GM12878 (cell line): ENCODE data around the gene DNAH3. TPM values are rescaled to one million over a fixed set of nuclear protein-coding genes. Genes with fewer than 3 reads are reported as not detected.

Experiments
- ATAC-seq: fragments of 200-7000 bp; cut with Tn5 transposase; 3 replicates; pipeline ENCODE4 v1.9.1; 2020; ENCODE audit warnings: mild to moderate bottlenecking, moderate library complexity
- BruUV-seq: library from RNA; stranded (reverse); fragments of 400-500 nt; replicated peaks from 2 replicates; lab custom pipeline; 2021; lab: Mats Ljungman, UMichigan
- CTCF ChIA-PET: fragments of 300-600 bp; sonication (Branson Sonifier 250); formaldehyde crosslinking; extraction: SDS; loops from one replicate; lab custom pipeline; 2021; ENCODE audit warnings: inconsistent platforms; lab: Yijun Ruan, JAX
- POLR2A ChIA-PET: fragments of 350-600 bp; formaldehyde crosslinking; extraction: SDS; loops from one replicate; lab custom pipeline; 2021; ENCODE audit warnings: inconsistent platforms; lab: Charles Lee
- RAD21 ChIA-PET: fragments of 300-600 bp; sonication (Branson Sonifier 250); formaldehyde crosslinking; loops from one replicate; lab custom pipeline; 2023; ENCODE audit warnings: antibody characterized with exemption; ENCODE audit not compliant: unreplicated experiment; lab: Charles Lee
- SMC1A ChIA-PET: fragments of 300-600 bp; sonication (Branson Sonifier 250); formaldehyde crosslinking; loops from one replicate; lab custom pipeline; 2023; ENCODE audit not compliant: unreplicated experiment, uncharacterized antibody; lab: Charles Lee
- DNase-seq: peaks from one replicate; pipeline ENCODE4 v3.0.0-alpha.2; 2011; ENCODE audit warnings: low read depth, low spot score
- FAIRE-seq: peaks from 3 replicates; lab custom pipeline; 2011; peaks lifted over from hg19 to GRCh38; lab: Jason Lieb, UNC
- H2AFZ ChIP-seq: 2 replicates; pipeline ENCODE4 v1.6.0; 2011; ENCODE audit warnings: low read depth, low read length, control low read depth; ENCODE audit not compliant: control insufficient read depth
- H3K27ac ChIP-seq: 2 replicates; pipeline ENCODE4 v1.5.1; 2011; ENCODE audit warnings: control low read depth; ENCODE audit not compliant: control insufficient read depth, insufficient read depth
- H3K27me3 ChIP-seq, 2 experiments: replicated peaks in 1 of 2; 2 replicates each; pipeline versions ENCODE4 v1.6.0 to v1.6.1; 2011; ENCODE audit warnings: low read length in 1 of 2; ENCODE audit not compliant: control insufficient read depth in 2 of 2, insufficient read depth in 2 of 2
- H3K36me3 ChIP-seq, 2 experiments: 2 replicates each; pipeline ENCODE4 v1.5.1; 2011; ENCODE audit warnings: low read length in 1 of 2; ENCODE audit not compliant: control insufficient read depth in 2 of 2, insufficient read depth in 2 of 2
- H3K4me1 ChIP-seq: 2 replicates; pipeline ENCODE4 v1.6.1; 2011; ENCODE audit warnings: mild to moderate bottlenecking, low read length, moderate library complexity, mixed read lengths; ENCODE audit not compliant: control insufficient read depth, insufficient read depth
- H3K4me2 ChIP-seq: 2 replicates; pipeline ENCODE4 v1.6.0; 2011; ENCODE audit warnings: control low read depth; ENCODE audit not compliant: control insufficient read depth, insufficient read depth
- H3K4me3 ChIP-seq: fragments of 200-600 bp; sonication (generic); 2 replicates; pipeline ENCODE4 v1.5.1; 2016
- H3K79me2 ChIP-seq: 2 replicates; pipeline ENCODE4 v1.6.0; 2011; ENCODE audit warnings: low read length; ENCODE audit not compliant: control insufficient read depth, insufficient read depth
- H3K9ac ChIP-seq: 2 replicates; pipeline ENCODE4 v1.8.0; 2011; ENCODE audit warnings: low read length, control low read depth, mixed read lengths; ENCODE audit not compliant: control insufficient read depth, insufficient read depth
- H3K9me3 ChIP-seq: replicated peaks from 3 replicates; pipeline ENCODE4 v1.5.1; 2011; ENCODE audit warnings: mild to moderate bottlenecking, low read length; ENCODE audit not compliant: control insufficient read depth, insufficient read depth
- H4K20me1 ChIP-seq: 2 replicates; pipeline ENCODE4 v1.6.0; 2011; ENCODE audit not compliant: control insufficient read depth, insufficient read depth
- BACH1 ChIP-seq: fragments of 450-650 bp; IDR thresholded peaks from 2 replicates; pipeline ENCODE4 v1.6.1; 2017; ENCODE audit warnings: mild to moderate bottlenecking, borderline replicate concordance
- SKIL ChIP-seq: fragments of 450-650 bp; IDR thresholded peaks from 2 replicates; pipeline ENCODE4 v1.6.1; 2017; ENCODE audit warnings: mild to moderate bottlenecking, low read depth, inconsistent platforms; ENCODE audit not compliant: poor library complexity, severe bottlenecking
- TCF7 ChIP-seq: IDR thresholded peaks from 2 replicates; pipeline ENCODE4 v1.6.1; 2014; ENCODE audit warnings: antibody characterized with exemption, borderline replicate concordance
- ZNF274 ChIP-seq: IDR thresholded peaks from one replicate; pipeline ENCODE4 v1.8.0; 2011; ENCODE audit not compliant: insufficient read length, insufficient read depth
- WGBS: methylation state at CpG from one replicate; pipeline ENCODE4 v1.1.6; 2016; ENCODE audit warnings: low lambda C conversion rate; ENCODE audit not compliant: insufficient replicate concordance, insufficient coverage; ENCODE audit errors: missing lambda C conversion rate; 5-methylcytosine and 5-hydroxymethylcytosine counted together
- in situ Hi-C: fragments of 300-500 bp; cut with MboI; formaldehyde crosslinking; loops from 9 replicates; pipeline ENCODE4 v1.14.3; 2018; ENCODE audit warnings: mixed read lengths
- intact Hi-C: fragments of 100-400 bp; cut with micrococcal nuclease; formaldehyde crosslinking; loops from one replicate; pipeline ENCODE4 v1.14.2; 2022; ENCODE audit not compliant: unreplicated experiment
- polyA plus RNA-seq, 11 experiments: library from polyadenylated mRNA; depleted of rRNA in 4 of 11; unstranded in 6 of 11; stranded (reverse) in 5 of 11; fragments of >200 nt; fragmentation: Nextera tagmentation in 4 of 11; fragmentation: Illumina TruSeq in 1 of 11; extraction: Ambion mirVana in 4 of 11; extraction: Trizol in 1 of 11; gene quantifications; 1 replicate in 1 of 11; 2 replicates in 10 of 11; pipeline versions ENCODE4 v1.2.1 to v1.2.3, GENCODE V29; 2011 to 2016; ENCODE audit warnings: inconsistent platforms in 2 of 11, missing spikeins in 2 of 11, low read depth in 1 of 11
- total RNA-seq, 4 experiments: library from RNA; depleted of rRNA in 3 of 4; stranded (reverse); fragments of >200 nt in 3 of 4; fragmentation: Illumina TruSeq in 1 of 4; extraction: Trizol in 1 of 4; gene quantifications; 2 replicates each; pipeline versions ENCODE4 v1.2.1 to v1.2.3, GENCODE V29; 2013 to 2021
- TF ChIP-seq, protein P1 (sequence below), 3 experiments: IDR thresholded peaks in 2 of 3; conservative IDR thresholded peaks in 1 of 3; 2 replicates each; pipeline ENCODE4 v1.5.1; 2011; ENCODE audit warnings: low read depth in 3 of 3, low read length in 3 of 3, mild to moderate bottlenecking in 3 of 3, control low read depth in 2 of 3, moderate library complexity in 2 of 3, inconsistent platforms in 1 of 3, mixed read lengths in 1 of 3; ENCODE audit not compliant: control insufficient read depth in 2 of 3, insufficient read depth in 1 of 3; ENCODE audit errors: extremely low read depth in 1 of 3

Gene DNAH3
- total and polyA plus RNA-seq, 10 of the 15 experiments (the other 5 are each of a cell fraction or from before 2014, with no cell fraction given), result under 0.01 to 0.04 (median 0.04) TPM; not detected in 5

GRCh38 chr16:21175397-21175796 is 24.8 kb upstream of the DNAH3 start:
- CTCF ChIA-PET, result no interaction called here
- H3K27me3 ChIP-seq, result no peaks in the 10 kb centered on the region
- H3K4me2 ChIP-seq, result no peak overlapping the region
- no peaks in the 10 kb centered on the region; the same call in 2 of the 3 replicates for H3K9me3 ChIP-seq
- H2AFZ ChIP-seq, result no peak overlapping the region
- H3K9ac ChIP-seq, result no peak overlapping the region
- 97% methylated on average over 1 of the region's 1 CpG for WGBS
- FAIRE-seq, result no peak
- POLR2A ChIA-PET, result interaction anchor here (0.6 kb wide), 1 partner anchor 12 kb away, joined by 4 read pairs; no protein-coding TSS in a partner anchor
- H3K79me2 ChIP-seq, result no peaks in the 10 kb centered on the region
- H3K4me1 ChIP-seq, result no peaks in the 10 kb centered on the region
- SMC1A ChIA-PET, result no interaction called here
- H3K36me3 ChIP-seq, result peaks cover 0 to 5% of the 10 kb centered on the region in 2 experiments; a peak in 1 of 4 replicates
- no peak overlapping the region for H3K4me3 ChIP-seq
- RAD21 ChIA-PET, result no interaction called here
- no peak for ATAC-seq
- in situ Hi-C loops, result no loop called here
- no peaks in the 10 kb centered on the region for H4K20me1 ChIP-seq
- no peak overlapping the region for H3K27ac ChIP-seq
- intact Hi-C loops, result no loop called here
- no peak for TF ChIP-seq TCF7
- no peak for TF ChIP-seq SKIL
- TF ChIP-seq, protein P1, sequence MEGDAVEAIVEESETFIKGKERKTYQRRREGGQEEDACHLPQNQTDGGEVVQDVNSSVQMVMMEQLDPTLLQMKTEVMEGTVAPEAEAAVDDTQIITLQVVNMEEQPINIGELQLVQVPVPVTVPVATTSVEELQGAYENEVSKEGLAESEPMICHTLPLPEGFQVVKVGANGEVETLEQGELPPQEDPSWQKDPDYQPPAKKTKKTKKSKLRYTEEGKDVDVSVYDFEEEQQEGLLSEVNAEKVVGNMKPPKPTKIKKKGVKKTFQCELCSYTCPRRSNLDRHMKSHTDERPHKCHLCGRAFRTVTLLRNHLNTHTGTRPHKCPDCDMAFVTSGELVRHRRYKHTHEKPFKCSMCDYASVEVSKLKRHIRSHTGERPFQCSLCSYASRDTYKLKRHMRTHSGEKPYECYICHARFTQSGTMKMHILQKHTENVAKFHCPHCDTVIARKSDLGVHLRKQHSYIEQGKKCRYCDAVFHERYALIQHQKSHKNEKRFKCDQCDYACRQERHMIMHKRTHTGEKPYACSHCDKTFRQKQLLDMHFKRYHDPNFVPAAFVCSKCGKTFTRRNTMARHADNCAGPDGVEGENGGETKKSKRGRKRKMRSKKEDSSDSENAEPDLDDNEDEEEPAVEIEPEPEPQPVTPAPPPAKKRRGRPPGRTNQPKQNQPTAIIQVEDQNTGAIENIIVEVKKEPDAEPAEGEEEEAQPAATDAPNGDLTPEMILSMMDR (IDR thresholded peaks at IDR 0.05 in 2 of 3, conservative IDR thresholded peaks at IDR 0.05 in 1 of 3; ENCODE audit: control insufficient read depth in 2 of 3, extremely low read depth in 1 of 3, insufficient read depth in 1 of 3, low read depth in 3 of 3, low read length in 3 of 3), result no peak
- TF ChIP-seq ZNF274, result no peak
- TF ChIP-seq BACH1, result no peak
- BruUV-seq, result no TSS peak
- DNase-seq, result no peak
